A172 (cell line): ENCODE measurements around the gene ZNF335. TPM values are rescaled to one million over a fixed set of nuclear protein-coding genes. Genes with fewer than 3 reads are reported as not detected.
"Not testable (repeated sequence)": the region's sequence is repeated elsewhere in the genome, so short reads cannot be mapped to it uniquely, and the experiment has no call there.

Experiments used
- DNase-seq: peaks from one replicate; pipeline ENCODE4 v3.0.0-alpha.2; 2015; ENCODE audit warnings: low spot score
- total RNA-seq: library from RNA; depleted of rRNA; stranded (reverse); fragments of >200 nt; shearing (Covaris generic); gene quantifications from 2 replicates; pipeline ENCODE4 v1.2.3, GENCODE V29; 2014

ZNF335 gene
- total RNA-seq, 1 experiment from 2014 or later = 11.3 TPM

GRCh38 chr20:45934586-45935415, 37.2 kb downstream of the ZNF335 start, which contains the start of gene PCIF1:
TSS of gene PCIF1 (plus strand) at chr20:45934683. CDS start at chr20:45939000, 4,317 bp downstream.
- peak; percentile 97 for DNase-seq

DNA sequence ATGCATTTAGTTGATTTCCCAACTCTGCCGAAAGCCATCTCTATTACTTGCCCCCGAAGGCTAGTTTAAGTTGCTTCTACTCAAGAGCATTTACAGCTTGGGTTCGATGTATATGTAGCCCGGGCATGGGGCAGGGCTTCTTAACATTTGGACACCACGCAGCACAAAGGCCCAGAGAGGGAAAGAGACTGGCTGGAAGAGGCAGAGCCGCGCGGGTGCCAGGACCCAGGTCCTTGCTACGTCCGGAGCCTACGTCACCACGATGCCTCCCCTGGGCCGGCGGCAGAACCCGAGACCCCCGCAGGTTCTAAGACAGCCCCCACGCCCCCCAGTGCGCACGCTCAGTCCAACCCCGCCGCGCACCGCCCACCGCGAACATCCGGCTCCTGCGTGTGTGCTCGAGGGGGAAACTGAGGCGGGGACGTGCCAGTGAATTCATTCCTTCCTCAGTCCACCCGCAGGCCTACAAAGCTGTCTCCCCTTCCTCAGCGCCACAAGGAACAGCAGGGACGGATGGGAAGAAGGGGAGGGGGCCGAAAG, 37.9 kb downstream of the ZNF335 start:
- DNase-seq = no peak

DNA sequence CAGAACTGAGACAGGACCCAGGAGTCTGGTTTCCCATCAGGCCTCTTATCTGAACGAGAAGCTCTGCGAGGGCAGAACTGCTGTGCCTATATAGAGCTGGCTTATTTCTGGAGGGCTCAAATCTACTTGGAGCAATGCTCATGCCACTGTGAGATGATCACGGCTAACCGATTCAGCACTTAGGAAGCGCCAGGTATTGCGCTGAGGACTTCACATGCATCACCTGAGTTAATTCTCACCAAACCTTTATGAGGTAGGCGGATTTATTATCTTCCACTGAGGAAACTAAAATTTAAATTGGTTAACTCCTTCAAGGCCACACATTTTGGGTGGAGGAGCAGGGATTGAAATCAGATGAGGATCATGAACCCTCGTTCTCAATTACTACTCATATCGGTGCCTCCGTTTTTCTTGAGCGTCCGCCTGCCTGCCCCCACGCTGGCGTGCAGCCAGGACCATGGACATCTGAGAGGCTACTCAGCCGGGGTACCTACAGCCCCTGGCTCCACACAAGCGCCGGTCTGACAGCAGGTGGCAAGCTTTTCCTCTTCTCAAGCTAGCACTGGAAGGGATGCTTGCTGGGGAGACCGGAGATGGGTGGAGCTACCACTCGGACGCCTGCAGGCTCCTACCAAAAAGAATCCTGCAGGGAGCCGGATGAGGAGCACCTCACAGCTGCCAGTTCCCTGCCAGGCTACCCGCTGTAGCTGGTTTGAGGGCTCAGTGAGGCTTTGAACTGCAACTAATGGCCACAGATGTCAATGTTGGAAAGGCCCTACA, 38.5 kb downstream of the ZNF335 start:
- peak; percentile 88 for DNase-seq

- not testable (repeated sequence) for DNase-seq
These were observed 40.3 kb downstream of the ZNF335 start for GRCh38 chr20:45931680-45932079.

GRCh38 chr20:45927071-45927878, 44.7 kb downstream of the ZNF335 start:
- no peak for DNase-seq

GRCh38 chr20:45926731-45927070, 45.3 kb downstream of the ZNF335 start:
- no peak for DNase-seq

- no peak for DNase-seq
These were observed 46.0 kb downstream of the ZNF335 start for GRCh38 chr20:45925821-45926506.

- no peak for DNase-seq
These were observed 47.4 kb downstream of the ZNF335 start for GRCh38 chr20:45924391-45925261.

DNA sequence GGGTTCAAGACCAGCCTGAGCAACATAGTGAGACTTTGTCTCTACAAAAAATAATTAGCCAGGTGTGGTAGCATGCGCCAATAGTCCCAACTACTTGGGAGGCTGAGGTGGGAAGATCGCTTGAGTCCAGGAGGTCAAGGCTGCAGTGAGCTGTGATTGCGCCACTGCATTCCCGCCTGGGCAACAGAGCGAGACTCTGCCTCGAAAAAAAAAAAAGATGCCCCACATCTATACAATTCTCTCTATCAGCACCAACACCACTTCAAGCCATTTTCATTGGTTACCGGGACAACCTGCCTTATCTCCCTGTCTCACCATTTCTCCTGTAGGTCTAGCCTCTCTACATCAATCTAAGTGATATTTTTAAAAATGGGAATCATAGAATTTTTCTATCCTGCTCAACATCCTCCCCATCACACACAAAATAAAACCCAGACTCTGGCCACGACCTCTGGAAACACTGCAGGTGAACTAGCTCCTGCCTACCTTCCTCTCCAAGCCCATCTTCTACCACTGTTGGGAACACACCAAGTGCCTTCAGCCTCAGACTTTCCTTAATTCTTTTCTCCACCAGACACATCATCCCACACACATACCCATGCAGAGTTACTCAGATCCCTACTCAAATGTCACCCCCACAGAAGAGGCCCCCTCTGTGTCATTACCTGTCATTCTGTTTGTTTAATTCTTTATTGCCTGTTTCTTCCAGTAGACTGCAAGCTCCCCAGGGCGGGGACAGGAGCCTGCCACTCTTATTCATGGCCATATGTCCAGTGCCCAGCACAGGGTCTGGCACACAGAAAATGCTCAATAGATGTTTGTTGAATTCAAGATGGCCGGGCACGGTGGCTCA, 50.4 kb downstream of the ZNF335 start:
- DNase-seq = no peak

DNA sequence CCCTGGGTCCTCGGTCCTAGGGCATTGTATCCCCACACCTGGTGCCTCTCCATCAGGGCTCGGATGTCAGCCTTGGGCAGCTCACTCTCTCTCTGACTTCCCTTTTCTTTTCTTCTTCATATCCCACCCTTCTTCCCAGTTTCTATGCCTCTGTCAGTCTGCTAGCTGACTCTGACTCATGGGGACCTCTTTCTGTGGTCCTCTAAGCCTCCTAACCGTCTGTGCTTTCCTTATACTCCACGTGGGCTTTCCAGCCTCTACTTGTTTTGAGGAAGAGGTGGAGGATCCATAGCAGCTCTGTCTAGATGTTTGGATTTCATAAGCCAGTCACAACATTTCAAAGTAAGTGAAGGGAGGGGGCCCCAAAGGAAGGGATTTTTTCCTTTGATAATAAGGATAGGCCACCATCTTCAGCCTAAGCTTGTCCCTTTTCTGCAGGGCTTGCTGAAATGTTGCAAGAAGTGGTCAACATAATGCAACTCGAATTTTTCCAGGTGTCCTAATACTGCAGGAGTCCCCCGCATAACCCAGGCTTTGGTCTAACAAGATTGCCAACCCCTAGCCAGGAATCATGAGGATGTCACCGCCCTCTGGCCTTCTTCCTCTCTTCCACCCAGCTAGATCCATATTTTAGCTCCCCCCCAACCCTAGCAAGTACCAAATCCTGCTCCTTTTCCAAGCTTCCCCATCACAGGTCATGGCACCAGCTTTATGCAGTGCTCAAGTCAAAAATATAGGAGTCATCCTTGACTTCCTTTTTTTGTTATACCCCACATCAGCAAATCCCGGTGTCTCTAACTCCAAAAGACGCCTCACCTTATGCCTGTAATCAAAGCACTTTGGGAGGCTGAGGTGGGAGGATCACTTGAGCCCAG, 51.3 kb downstream of the ZNF335 start:
- no peak for DNase-seq

DNA sequence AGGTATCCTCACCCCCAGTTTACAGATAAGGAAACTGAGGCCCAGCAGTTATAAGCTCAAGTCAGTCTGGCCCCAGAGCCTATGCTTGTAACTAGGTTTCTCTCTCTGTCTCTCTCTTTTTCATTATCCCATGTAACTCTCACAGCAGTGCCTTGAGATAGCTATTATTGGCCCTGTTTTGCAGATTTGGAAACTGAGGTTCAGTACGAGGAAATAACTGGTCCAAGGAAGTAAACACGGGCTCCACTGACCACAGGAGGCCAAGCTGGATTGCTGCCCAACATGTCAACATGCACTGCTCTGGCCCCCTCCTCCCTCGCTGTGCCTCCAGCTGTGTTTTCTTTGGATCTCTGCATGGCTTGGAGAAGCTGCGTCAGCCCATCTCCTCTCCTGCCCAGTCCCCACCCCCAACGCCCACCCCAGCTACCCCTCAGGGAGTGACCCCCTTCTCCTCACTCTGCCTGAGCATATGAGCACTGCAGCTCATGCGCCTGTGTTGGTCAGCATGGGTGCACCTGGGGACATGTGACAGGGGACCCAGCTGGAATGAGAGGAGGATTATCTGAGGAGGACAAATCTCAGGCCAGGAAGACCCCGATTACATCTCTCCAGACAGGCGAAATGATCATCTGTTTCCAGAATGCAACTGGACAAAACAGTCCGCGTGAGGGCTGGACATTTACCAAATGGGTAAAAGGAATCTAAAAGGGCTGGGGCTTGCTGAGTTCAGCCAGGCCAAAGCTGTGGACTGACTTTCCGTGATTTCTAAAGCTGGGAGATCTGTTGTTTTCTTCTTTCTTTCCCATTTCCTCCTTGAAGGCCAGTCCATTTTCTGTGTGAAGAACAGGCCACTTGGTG, 52.2 kb downstream of the ZNF335 start:
- no peak for DNase-seq

DNA sequence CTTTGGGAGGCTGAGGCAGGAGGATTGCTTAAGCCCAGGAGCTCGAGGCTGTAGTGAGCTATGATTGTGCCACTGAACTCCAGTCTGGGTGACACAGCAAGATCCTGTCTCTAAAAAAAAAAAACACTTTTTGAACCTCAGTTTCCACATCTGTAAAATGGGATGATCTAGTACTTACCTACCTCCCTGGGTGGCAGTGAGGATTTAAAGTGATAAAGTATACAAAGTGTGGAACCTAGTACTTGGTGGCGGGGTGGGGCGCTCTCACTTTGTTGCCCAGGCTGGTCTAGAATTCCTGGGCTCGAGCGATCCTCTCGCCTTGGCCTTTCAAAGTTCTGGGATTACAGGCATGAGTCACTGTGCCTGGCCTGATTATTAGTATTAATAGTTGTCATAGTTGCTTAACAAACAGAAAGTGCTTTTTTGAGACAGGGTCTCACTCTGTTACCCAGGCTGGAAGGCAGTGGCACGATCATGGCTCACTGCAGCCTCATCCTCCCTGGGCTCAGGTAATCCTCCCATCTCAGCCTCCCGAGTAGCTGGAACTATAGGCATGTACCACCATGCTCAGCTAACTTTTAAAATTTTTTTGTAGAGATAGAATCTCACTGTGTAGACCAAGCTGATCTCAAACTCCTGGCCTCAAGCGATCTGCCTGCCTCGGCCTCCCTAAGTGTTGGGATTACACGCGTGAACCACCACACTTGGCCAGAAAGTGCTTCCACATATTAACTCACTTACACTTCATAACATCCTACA, 53.0 kb downstream of the ZNF335 start:
- no peak for DNase-seq

DNA sequence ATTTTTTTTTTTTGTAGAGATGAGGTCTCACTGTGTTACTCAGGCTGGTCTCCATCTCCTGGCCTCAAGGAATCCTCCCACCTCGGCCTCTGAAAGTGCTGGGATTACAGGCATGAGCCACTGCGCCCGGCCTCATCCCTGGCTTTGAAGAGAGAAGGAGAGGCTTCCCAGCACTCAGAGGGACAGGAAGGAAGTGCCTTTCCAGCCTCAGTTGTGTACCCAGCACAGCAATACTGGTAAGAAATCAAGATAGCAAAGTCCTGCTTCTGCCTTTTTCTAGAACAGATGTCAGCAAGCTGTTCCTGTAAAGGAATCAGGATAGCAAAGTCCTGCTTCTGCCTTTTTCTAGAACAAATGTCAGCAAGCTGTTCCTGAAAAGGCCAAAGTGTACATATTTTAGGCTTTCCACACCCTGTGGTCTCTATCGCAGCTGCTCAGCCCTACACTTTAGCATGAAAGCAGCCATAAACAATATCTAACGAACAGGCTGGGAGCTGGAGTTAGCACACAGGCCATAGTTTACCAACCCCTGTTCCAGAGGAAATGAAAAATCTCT, 53.7 kb downstream of the ZNF335 start:
- DNase-seq = no peak

DNA sequence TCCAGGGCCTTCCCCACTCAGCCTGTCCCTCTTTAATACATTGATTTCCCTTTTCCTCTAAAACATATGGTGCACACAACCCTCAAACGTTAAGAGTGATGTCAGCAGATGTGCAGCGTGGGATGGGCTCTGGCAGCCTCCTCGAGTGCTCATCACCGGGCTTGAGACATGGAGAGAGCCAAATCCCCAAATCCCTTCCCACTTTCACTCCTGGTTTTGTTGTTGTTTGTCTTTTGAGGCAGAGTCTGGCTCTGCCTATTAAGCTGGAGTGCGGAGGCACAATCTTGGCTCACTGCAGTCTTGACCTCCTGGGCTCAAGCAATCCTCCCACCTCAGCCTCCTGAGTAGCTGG, 54.2 kb downstream of the ZNF335 start:
- DNase-seq = no peak

DNA sequence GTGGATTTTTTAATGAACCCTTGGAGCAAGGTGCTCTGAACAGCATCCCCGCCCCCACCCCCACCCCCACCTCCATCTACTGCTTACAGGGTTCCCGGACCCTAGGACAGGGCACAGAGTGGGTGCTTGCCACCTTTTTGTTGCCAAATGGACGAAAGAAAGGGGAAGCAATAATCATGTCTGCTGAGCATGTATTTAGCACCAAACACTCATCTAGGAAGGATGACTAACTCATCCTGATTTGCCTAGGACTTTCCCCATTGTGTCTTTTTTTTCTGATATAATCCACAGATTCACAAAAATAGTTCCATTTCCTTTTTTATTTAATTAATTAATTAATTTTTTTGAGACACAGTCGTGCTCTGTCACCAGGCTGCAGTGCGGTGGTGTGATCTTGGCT, 58.9 kb downstream of the ZNF335 start:
- no peak for DNase-seq

DNA sequence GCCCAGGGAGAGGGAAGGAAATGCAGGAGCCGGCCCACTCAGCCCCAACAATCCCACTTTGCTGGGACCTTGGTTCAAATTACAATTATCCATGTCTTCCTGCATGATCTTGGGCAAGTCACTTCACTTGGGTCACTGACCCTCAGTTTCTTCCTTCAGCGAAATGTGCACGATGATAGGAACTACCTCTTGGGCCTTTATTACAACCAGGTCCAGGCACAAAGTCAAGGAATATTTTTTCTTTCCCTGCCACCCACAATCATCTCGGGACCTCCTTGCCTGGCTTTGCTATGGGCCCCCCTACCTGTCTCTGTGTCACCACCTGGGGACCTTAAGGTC, 59.7 kb downstream of the ZNF335 start:
- no peak for DNase-seq
